ENCODE data around the gene IL22RA2. TPM values are rescaled to one million over a fixed set of nuclear protein-coding genes. Genes with fewer than 3 reads are reported as not detected.

The IL22RA2 gene
- total RNA-seq, 1 experiment from 2014 or later = not detected

DNA sequence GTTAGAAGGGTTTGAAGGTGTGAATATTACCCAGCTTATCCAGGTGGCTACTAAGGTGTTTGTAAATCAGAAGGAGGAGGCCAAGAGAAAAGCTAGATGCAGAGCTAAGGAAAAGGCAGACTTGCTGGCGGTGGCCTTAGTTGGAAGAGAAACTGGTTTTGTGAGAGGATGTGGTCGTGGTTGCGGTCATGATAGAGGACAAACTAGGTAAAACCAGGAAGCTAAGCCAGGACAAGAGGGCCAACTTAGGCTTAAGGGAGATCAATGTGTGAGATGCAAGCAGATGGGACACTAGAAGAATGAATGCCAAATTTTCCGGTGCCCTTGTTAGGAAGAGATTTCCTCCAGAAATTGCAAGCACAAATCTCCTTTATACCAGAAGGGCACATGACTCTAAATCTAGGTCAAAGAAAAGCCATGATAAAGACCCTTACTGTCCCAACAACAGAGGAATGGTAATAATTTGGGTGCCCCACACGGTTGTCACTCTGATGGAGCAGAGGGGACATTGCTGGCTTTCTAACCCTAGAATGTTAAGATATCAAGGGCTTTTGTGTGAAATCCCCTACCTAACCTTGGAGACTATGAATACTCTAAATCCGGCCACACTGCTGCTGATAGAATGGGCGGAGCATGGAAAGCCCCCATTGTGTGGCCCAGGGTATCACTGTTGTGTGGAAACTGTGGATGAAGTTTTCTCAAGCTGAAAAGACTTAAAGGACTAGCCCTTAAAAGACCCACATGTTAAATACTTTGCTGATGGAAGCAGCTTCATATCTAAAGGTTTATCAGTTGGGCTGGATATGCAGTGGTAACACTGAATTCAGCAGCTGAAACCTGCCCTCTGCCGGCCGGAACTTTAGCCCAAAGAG, 7.8 kb downstream of the IL22RA2 start:
- Mint-ChIP-seq H3K9me3 (peaks cover 58 to 62% of the 10 kb centered on the region in 2 experiments), H3K4me3 (no peak overlapping the region), H3K27me3 (ENCODE audit: low read depth) (peaks cover 15% of the 10 kb centered on the region), H3K36me3 (ENCODE audit: insufficient read depth in 1 of 3, low read depth in 3 of 3) (peaks cover 38 to 62% (median 43%) of the 10 kb centered on the region in 3 experiments), H3K4me1 (peaks cover 5% of the 10 kb centered on the region in 2 experiments), H3K27ac (no peak overlapping the region)
- TF ChIP-seq, protein P1, sequence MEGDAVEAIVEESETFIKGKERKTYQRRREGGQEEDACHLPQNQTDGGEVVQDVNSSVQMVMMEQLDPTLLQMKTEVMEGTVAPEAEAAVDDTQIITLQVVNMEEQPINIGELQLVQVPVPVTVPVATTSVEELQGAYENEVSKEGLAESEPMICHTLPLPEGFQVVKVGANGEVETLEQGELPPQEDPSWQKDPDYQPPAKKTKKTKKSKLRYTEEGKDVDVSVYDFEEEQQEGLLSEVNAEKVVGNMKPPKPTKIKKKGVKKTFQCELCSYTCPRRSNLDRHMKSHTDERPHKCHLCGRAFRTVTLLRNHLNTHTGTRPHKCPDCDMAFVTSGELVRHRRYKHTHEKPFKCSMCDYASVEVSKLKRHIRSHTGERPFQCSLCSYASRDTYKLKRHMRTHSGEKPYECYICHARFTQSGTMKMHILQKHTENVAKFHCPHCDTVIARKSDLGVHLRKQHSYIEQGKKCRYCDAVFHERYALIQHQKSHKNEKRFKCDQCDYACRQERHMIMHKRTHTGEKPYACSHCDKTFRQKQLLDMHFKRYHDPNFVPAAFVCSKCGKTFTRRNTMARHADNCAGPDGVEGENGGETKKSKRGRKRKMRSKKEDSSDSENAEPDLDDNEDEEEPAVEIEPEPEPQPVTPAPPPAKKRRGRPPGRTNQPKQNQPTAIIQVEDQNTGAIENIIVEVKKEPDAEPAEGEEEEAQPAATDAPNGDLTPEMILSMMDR (conservative IDR thresholded peaks at IDR 0.05) = 0 out of 3 replicates have a peak, but pooled peaks have one; percentile 19
- no peak for DNase-seq
- Histone ChIP-seq H2BK5ac (ENCODE audit: insufficient read length, low read length) (no peak overlapping the region), H3K14ac (ENCODE audit: insufficient read depth, low read length) (no peak overlapping the region), H3K56ac (ENCODE audit: insufficient read length, low read depth, low read length) (no peak overlapping the region), H3T11ph (ENCODE audit: low read length) (no peak overlapping the region), H4K5ac (ENCODE audit: insufficient read length, low read depth, low read length) (no peak overlapping the region), H3K18ac (ENCODE audit: insufficient read length, low read depth, low read length) (no peak overlapping the region), H3K23me2 (ENCODE audit: insufficient read length, low read depth, low read length, poor library complexity, severe bottlenecking) (no peaks in the 10 kb centered on the region), H3K23ac (ENCODE audit: insufficient read length, low read depth, low read length) (no peak overlapping the region), H2AK5ac (ENCODE audit: insufficient read length, low read length) (no peak overlapping the region), H4K91ac (ENCODE audit: insufficient read length, low read depth, low read length) (no peak overlapping the region), H3K4me1 (ENCODE audit: insufficient read depth, low read length) (no peaks in the 10 kb centered on the region), H3K79me1 (ENCODE audit: insufficient read depth, low read depth, low read length, poor library complexity, severe bottlenecking) (no peaks in the 10 kb centered on the region), H2BK12ac (ENCODE audit: insufficient read length, low read depth, low read length) (no peak overlapping the region), H3K4ac (ENCODE audit: low read depth, low read length) (no peak overlapping the region), H3K9me3 (ENCODE audit: control insufficient read depth, low read depth, low read length) (peaks cover 28% of the 10 kb centered on the region), H3K9ac (ENCODE audit: extremely low read depth, insufficient read length, low read length) (no peak overlapping the region), H2BK20ac (ENCODE audit: low read depth, low read length, poor library complexity, severe bottlenecking) (no peak overlapping the region), H2BK120ac (ENCODE audit: low read depth, low read length, poor library complexity, severe bottlenecking) (no peak overlapping the region), H3K79me2 (ENCODE audit: insufficient read depth, low read length) (no peaks in the 10 kb centered on the region), H2BK15ac (ENCODE audit: low read depth, low read length) (no peak overlapping the region), H4K8ac (replicated peaks; ENCODE audit: insufficient read length, low read depth, low read length) (no peak overlapping the region), H3K4me2 (ENCODE audit: insufficient read depth, insufficient read length, low read length) (no peak overlapping the region), H2AFZ (ENCODE audit: low read length) (no peak overlapping the region), H3K27me3 (ENCODE audit: insufficient read depth, low read length) (no peaks in the 10 kb centered on the region), H4K20me1 (ENCODE audit: control insufficient read depth, insufficient read depth, insufficient read length) (no peaks in the 10 kb centered on the region), H3K27ac (ENCODE audit: insufficient read length, low read depth, low read length) (no peak overlapping the region)
- WGBS (ENCODE audit: extremely low coverage, insufficient read length, low lambda C conversion rate) = no CpG with 5 or more reads among the region's 9 CpGs
